Stimulated activated CD8-positive, alpha-beta memory T cell treated with anti-CD3 and anti-CD28 coated beads, Interleukin-12 subunit alpha, Interleukin-12 subunit beta, amount 100 ng/mL, for 1 hour (primary cell): Measurements from ENCODE around the gene IL11RA.
"Not testable (repeated sequence)": the region's sequence is repeated elsewhere in the genome, so short reads cannot be mapped to it uniquely, and the experiment has no call there.

Experiments used
- DNase-seq: peaks from one replicate; pipeline ENCODE4 v3.0.0-alpha.2; 2020; ENCODE audit warnings: low read depth

Gene IL11RA

GRCh38 chr9:34629491-34629808, 22.5 kb upstream of the IL11RA start:
- no peak for DNase-seq

GRCh38 chr9:34630402-34631154, 21.4 kb upstream of the IL11RA start:
- DNase-seq = no peak

- no peak for DNase-seq
Measured at GRCh38 chr9:34633166-34633565, 18.8 kb upstream of the IL11RA start.

- DNase-seq = peak; percentile 66
Measured at GRCh38 chr9:34633851-34634550, 18.0 kb upstream of the IL11RA start.

- no peak for DNase-seq
Measured at GRCh38 chr9:34634551-34635248, 17.3 kb upstream of the IL11RA start.

GRCh38 chr9:34635556-34635955, 16.4 kb upstream of the IL11RA start:
- no peak for DNase-seq

GRCh38 chr9:34636791-34637355, 15.1 kb upstream of the IL11RA start:
- DNase-seq = no peak

- peak; percentile 87 for DNase-seq
Measured at GRCh38 chr9:34637356-34638137, 14.4 kb upstream of the IL11RA start, which contains the start of gene SIGMAR1. Gene SIGMAR1 (minus strand): TSS chr9:34637787. CDS start chr9:34637697, 90 bp downstream.

- DNase-seq = no peak
Measured at GRCh38 chr9:34638138-34638445, 13.9 kb upstream of the IL11RA start.

- not testable (repeated sequence) for DNase-seq
Measured at GRCh38 chr9:34639322-34639721, 12.7 kb upstream of the IL11RA start.

GRCh38 chr9:34642679-34643078, 9.3 kb upstream of the IL11RA start:
- no peak for DNase-seq

GRCh38 chr9:34644766-34645314, 7.1 kb upstream of the IL11RA start:
- no peak for DNase-seq

- peak; percentile 97 for DNase-seq
Measured at GRCh38 chr9:34646211-34647083, 5.5 kb upstream of the IL11RA start, which contains the start of gene GALT. Gene GALT (plus strand): TSS chr9:34646675. CDS start chr9:34646705, 30 bp downstream.

GRCh38 chr9:34647084-34647403, 4.9 kb upstream of the IL11RA start:
- DNase-seq = no peak

- DNase-seq = no peak
Measured at GRCh38 chr9:34647651-34648050, 4.3 kb upstream of the IL11RA start.

GRCh38 chr9:34648673-34649072, 3.3 kb upstream of the IL11RA start:
- DNase-seq = no peak

- no peak for DNase-seq
Measured at GRCh38 chr9:34650816-34651215, 1.2 kb upstream of the IL11RA start.

- DNase-seq = no peak
Measured at GRCh38 chr9:34651321-34651720, 664 bp upstream of the IL11RA start.

GRCh38 chr9:34652602-34653000, 616 bp downstream of the IL11RA start:
- DNase-seq = no peak

- no peak for DNase-seq
Measured at GRCh38 chr9:34653151-34654072, 1.4 kb downstream of the IL11RA start.
